GM18909 (cell line): ENCODE results near the gene NPM3.

ENCODE experiments used
- ATAC-seq: cut with Tn5 transposase; IDR thresholded peaks from one replicate; pipeline ENCODE4 v1.9.1; 2021; ENCODE audit warnings: mild to moderate bottlenecking; ENCODE audit not compliant: unreplicated experiment, poor library complexity

The NPM3 gene

GRCh38 chr10:101775273-101776160 lies 7.7 kb downstream of the NPM3 start, which contains the start of gene FGF8:
FGF8 (minus strand) TSS chr10:101776114; CDS start chr10:101775900, 214 bp downstream.
- ATAC-seq: no peak

GRCh38 chr10:101774589-101775272 lies 8.5 kb downstream of the NPM3 start:
- ATAC-seq: no peak

GRCh38 chr10:101773923-101774588 lies 9.2 kb downstream of the NPM3 start:
- ATAC-seq: no peak

GRCh38 chr10:101772895-101773761 lies 10.1 kb downstream of the NPM3 start:
- no peak for ATAC-seq

GRCh38 chr10:101772017-101772894 lies 11.0 kb downstream of the NPM3 start:
- no peak for ATAC-seq

GRCh38 chr10:101771380-101771779 lies 11.9 kb downstream of the NPM3 start:
- ATAC-seq: no peak

- no peak for ATAC-seq
Measured at GRCh38 chr10:101770331-101771215, 12.7 kb downstream of the NPM3 start.

- no peak for ATAC-seq
Measured at GRCh38 chr10:101769541-101770180, 13.6 kb downstream of the NPM3 start.

GRCh38 chr10:101768791-101769170 lies 14.5 kb downstream of the NPM3 start:
- ATAC-seq: no peak

GRCh38 chr10:101767966-101768790 lies 15.1 kb downstream of the NPM3 start:
- no peak for ATAC-seq

GRCh38 chr10:101767600-101767945 lies 15.7 kb downstream of the NPM3 start:
- ATAC-seq: no peak

GRCh38 chr10:101766753-101767599 lies 16.3 kb downstream of the NPM3 start:
- no peak for ATAC-seq

GRCh38 chr10:101766306-101766705 lies 16.9 kb downstream of the NPM3 start:
- no peak for ATAC-seq

GRCh38 chr10:101763141-101763846 lies 20.0 kb downstream of the NPM3 start:
- no peak for ATAC-seq

- no peak for ATAC-seq
Measured at GRCh38 chr10:101762736-101763135, 20.5 kb downstream of the NPM3 start.
